Nephron progenitor cell (in vitro differentiated cells): ENCODE data around the gene HACD3.

Experiments used
- DNase-seq: peaks from one replicate; pipeline ENCODE4 v3.0.0; 2021
- H3K27ac Mint-ChIP-seq: 2 replicates; pipeline ENCODE4 v1.8.0; 2021; ENCODE audit warnings: mild to moderate bottlenecking, moderate library complexity, mixed read lengths
- H3K27me3 Mint-ChIP-seq: 2 replicates; pipeline ENCODE4 v1.8.0; 2021; ENCODE audit warnings: mild to moderate bottlenecking, low read depth, mixed read lengths; ENCODE audit not compliant: poor library complexity
- H3K36me3 Mint-ChIP-seq: 2 replicates; pipeline ENCODE4 v1.8.0; 2021; ENCODE audit warnings: low read depth, mixed read lengths
- H3K4me1 Mint-ChIP-seq: 2 replicates; pipeline ENCODE4 v1.8.0; 2021; ENCODE audit warnings: mixed read lengths
- H3K4me3 Mint-ChIP-seq: 2 replicates; pipeline ENCODE4 v1.8.0; 2021; ENCODE audit warnings: mild to moderate bottlenecking, moderate library complexity, mixed read lengths
- H3K9me3 Mint-ChIP-seq: 2 replicates; pipeline ENCODE4 v1.8.0; 2021; ENCODE audit warnings: mild to moderate bottlenecking, moderate library complexity, mixed read lengths
- CTCF ChIP-seq: fragments of 200-600 bp; sonication (generic); IDR thresholded peaks from 2 replicates; pipeline ENCODE4 v1.5.0; 2021; ENCODE audit warnings: antibody characterized with exemption

The HACD3 gene

GRCh38 chr15:65512807-65513416 lies 17.4 kb upstream of the HACD3 start:
- Mint-ChIP-seq H3K27ac (peak overlapping the region; percentile 84), H3K4me1 (peaks cover 33% of the 10 kb centered on the region), H3K27me3 (no peaks in the 10 kb centered on the region), H3K9me3 (no peaks in the 10 kb centered on the region), H3K36me3 (peaks cover 33% of the 10 kb centered on the region), H3K4me3 (no peak overlapping the region)
- no peak for TF ChIP-seq CTCF
- no peak for DNase-seq

- Mint-ChIP-seq H3K27ac (peak within 1 kb of the TSS; percentile 98), H3K4me3 (peak within 1 kb of the TSS; percentile 99), H3K9me3 (no peaks in the 10 kb centered on the region), H3K4me1 (peaks cover 32% of the 10 kb centered on the region), H3K27me3 (peaks cover 5% of the 10 kb centered on the region), H3K36me3 (peaks cover 6% of the 10 kb centered on the region)
- peak; percentile 84 for TF ChIP-seq CTCF
- peak; percentile 95 for DNase-seq
These were observed 13.0 kb upstream of the HACD3 start, which contains the start of gene DPP8 for GRCh38 chr15:65516997-65517865. Gene DPP8, minus strand, starts transcription at chr15:65517689. Its CDS starts 5,136 bp downstream, at chr15:65512553.

- peak overlapping the region; percentile 99 for H3K4me3 Mint-ChIP-seq
- no peak for DNase-seq
- H3K4me1 Mint-ChIP-seq: peaks cover 26% of the 10 kb centered on the region
- peaks cover 5% of the 10 kb centered on the region for H3K27me3 Mint-ChIP-seq
- H3K27ac Mint-ChIP-seq: no peak overlapping the region
- no peaks in the 10 kb centered on the region for H3K36me3 Mint-ChIP-seq
- TF ChIP-seq CTCF: no peak
- no peaks in the 10 kb centered on the region for H3K9me3 Mint-ChIP-seq
These were observed 12.4 kb upstream of the HACD3 start for GRCh38 chr15:65517866-65518207.

- H3K9me3 Mint-ChIP-seq: no peaks in the 10 kb centered on the region
- H3K36me3 Mint-ChIP-seq: no peaks in the 10 kb centered on the region
- H3K4me3 Mint-ChIP-seq: no peak overlapping the region
- peaks cover 22% of the 10 kb centered on the region for H3K4me1 Mint-ChIP-seq
- no peak overlapping the region for H3K27ac Mint-ChIP-seq
- TF ChIP-seq CTCF: no peak
- peaks cover 5% of the 10 kb centered on the region for H3K27me3 Mint-ChIP-seq
- DNase-seq: no peak
These were observed 11.5 kb upstream of the HACD3 start for GRCh38 chr15:65518633-65519285.

GRCh38 chr15:65521350-65521749 lies 8.9 kb upstream of the HACD3 start:
- Mint-ChIP-seq H3K27ac (no peak overlapping the region), H3K27me3 (peaks cover 10% of the 10 kb centered on the region), H3K4me1 (peaks cover 12% of the 10 kb centered on the region), H3K36me3 (no peaks in the 10 kb centered on the region), H3K4me3 (no peak overlapping the region), H3K9me3 (no peaks in the 10 kb centered on the region)
- DNase-seq: no peak
- TF ChIP-seq CTCF: no peak
